Measurements from ENCODE around the gene MAGT1. TPM values are rescaled to one million over a fixed set of nuclear protein-coding genes. Genes with fewer than 3 reads are reported as not detected.

Gene MAGT1
- total RNA-seq, 6 experiments from 2014 or later: 70.3 to 77.5 (median 74.2) TPM

DNA sequence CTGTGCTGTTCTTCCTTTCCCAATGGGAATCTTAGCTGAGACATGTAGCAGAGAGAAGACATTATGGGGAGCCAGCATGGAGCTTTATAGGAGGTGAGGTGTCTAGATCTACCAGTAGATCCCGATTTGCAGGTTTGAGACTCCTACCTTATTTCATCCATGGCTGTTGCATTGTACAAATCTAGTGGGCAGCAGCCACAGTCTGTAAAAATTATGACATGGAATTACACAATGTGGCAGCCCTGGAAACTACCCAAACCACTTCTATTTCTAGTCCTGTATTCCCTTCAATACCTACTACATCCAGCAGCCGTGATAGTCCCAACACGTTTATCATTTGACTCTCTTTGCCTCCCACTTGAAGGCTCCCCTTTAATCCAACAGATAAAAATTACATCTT, 23.3 kb upstream of the MAGT1 start:
- DNase-seq: no peak
- H3K36me3 Mint-ChIP-seq (ENCODE audit: low read depth): no peaks in the 10 kb centered on the region
- H3K9me3 Mint-ChIP-seq: no peaks in the 10 kb centered on the region
- H3K27ac Mint-ChIP-seq: no peak overlapping the region
- H3K4me3 Mint-ChIP-seq: no peak overlapping the region
- H3K4me1 Mint-ChIP-seq (ENCODE audit: low read depth): no peaks in the 10 kb centered on the region
- no peak for TF ChIP-seq CTCF (IDR thresholded peaks at IDR 0.05)
- H3K27me3 Mint-ChIP-seq (ENCODE audit: insufficient read depth): no peaks in the 10 kb centered on the region

DNA sequence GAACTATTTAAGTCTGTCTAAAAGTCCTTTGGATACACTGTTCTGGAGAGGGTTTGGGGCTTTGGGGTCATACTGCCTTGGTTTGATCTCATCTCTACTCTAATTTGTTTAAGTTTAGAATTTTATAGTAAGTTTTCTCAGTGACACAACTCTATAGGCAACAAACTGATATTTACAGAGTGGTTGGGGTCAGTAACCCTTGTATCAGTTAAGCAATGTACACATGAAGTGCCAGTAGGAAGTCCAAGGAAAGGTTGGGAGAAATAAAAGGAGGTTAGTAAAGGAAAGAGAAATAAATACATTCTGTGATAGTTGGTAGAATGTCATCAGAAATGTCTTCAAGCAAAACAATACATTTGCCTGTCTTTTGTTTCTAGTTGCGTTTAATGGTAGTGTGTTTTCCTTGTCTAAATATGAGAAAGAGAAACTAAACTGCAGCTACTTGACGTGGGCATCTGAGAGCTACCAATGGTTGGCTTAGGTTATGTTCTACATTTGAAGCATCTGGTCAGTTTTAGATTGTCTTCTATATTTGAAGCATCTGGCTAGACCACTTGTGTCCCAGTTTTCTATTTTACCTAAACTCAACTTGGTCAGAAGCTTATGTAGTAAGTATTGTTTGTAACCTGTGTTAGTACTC, 22.2 kb upstream of the MAGT1 start:
- no peak for DNase-seq
- H3K27ac Mint-ChIP-seq: no peak overlapping the region
- H3K27me3 Mint-ChIP-seq (ENCODE audit: insufficient read depth): no peaks in the 10 kb centered on the region; the same call in 1 of the 2 replicates
- H3K36me3 Mint-ChIP-seq (ENCODE audit: low read depth): no peaks in the 10 kb centered on the region
- TF ChIP-seq CTCF (IDR thresholded peaks at IDR 0.05): no peak
- H3K4me1 Mint-ChIP-seq (ENCODE audit: low read depth): peaks cover 10% of the 10 kb centered on the region
- H3K9me3 Mint-ChIP-seq: no peaks in the 10 kb centered on the region
- H3K4me3 Mint-ChIP-seq: no peak overlapping the region

DNA sequence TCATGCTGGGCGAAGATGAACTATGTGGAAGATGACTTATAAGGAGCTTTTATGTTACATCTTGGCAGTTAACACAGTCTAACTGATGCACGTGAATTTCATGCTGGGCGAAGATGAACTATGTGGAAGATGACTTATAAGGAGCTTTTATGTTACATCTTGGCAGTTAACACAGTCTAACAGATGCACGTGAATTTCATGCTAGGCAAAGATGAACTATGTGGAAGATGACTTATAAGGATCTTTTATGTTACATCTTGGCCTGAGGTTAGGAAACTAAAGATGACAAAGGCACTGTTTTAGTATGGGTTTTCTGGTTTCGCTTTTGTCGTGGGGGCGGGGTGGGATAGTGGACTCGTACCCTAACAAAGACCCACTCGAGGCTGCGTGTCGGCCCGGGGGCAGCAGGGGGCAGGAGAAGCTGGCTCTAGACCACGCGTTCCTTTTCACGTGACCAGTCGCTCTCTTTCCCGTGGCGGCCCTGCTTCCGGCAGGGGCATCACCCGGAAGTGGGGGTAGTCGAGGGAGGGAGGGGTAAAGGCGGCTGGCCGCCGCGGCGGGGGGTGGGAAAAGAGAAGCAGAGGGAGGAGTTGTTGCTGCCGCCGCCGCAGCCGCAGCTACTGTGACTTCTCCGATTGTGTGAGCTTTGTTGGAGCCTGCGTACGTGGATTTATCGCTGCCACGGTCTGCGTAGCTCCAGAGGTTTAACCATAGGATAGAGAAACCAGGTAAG, 15.0 kb upstream of the MAGT1 start, which contains the start of gene ATP7A:
Gene ATP7A (plus strand): TSS at position 586 of the 733 bp plus-strand sequence. CDS start 60,949 bp downstream, outside the sequence.
- Mint-ChIP-seq H3K27me3 (ENCODE audit: insufficient read depth) (no peaks in the 10 kb centered on the region; the same call in 1 of the 2 replicates), H3K9me3 (no peaks in the 10 kb centered on the region), H3K4me1 (ENCODE audit: low read depth) (peaks cover 16% of the 10 kb centered on the region), H3K4me3 (peak within 1 kb of the TSS; percentile 98), H3K36me3 (ENCODE audit: low read depth) (no peaks in the 10 kb centered on the region), H3K27ac (peak within 1 kb of the TSS; percentile 98)
- peak; percentile 84 for DNase-seq
- TF ChIP-seq CTCF (IDR thresholded peaks at IDR 0.05): peak; percentile 67

DNA sequence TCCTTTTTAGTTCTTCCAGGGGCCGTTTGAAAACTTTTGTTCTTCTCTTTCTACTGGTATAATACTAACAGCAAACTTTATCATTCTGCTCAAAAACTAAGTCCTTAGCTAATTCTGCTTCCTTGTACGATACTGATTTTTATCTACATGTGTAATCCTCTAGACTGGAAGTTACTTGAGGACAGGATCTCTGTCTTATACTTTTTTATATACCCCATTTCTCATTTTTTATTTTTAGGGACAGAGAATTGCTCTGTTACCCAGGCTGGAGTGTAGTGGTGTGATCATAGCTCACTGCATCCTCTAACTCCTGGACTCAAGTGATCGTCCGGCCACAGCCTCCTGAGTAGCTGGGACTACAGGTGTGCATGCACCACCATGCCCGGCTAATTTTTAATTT, 6.3 kb upstream of the MAGT1 start:
- peaks cover 9% of the 10 kb centered on the region; the same call in 1 of the 2 replicates for H3K4me1 Mint-ChIP-seq (ENCODE audit: low read depth)
- peak overlapping the region; percentile 93 for H3K4me3 Mint-ChIP-seq
- H3K36me3 Mint-ChIP-seq (ENCODE audit: low read depth): peaks cover 6% of the 10 kb centered on the region; the same call in 1 of the 2 replicates
- no peak for TF ChIP-seq CTCF (IDR thresholded peaks at IDR 0.05)
- peaks cover 4% of the 10 kb centered on the region for H3K27me3 Mint-ChIP-seq (ENCODE audit: insufficient read depth)
- DNase-seq: no peak
- H3K27ac Mint-ChIP-seq: no peak overlapping the region
- H3K9me3 Mint-ChIP-seq: no peaks in the 10 kb centered on the region

DNA sequence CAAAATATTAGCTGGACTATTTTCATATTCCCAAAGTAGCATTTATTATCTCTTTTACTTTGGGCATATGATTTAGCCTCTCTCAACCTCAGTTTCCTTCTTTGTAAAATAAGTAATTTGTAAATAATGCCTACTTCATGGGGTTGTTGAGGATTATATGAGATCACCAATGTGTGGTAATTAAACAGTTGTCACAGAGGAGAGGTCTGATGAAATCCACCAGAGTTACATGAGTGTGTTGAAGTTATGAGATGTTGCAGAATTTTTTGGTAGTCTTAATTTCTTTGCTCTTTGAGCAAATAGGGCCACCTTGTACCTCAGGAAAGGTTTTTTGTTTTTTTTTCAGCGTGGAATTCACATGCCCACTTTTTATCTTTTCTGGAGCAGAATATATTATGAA, 5.5 kb upstream of the MAGT1 start:
- Mint-ChIP-seq H3K36me3 (ENCODE audit: low read depth) (peaks cover 6% of the 10 kb centered on the region; the same call in 1 of the 2 replicates), H3K4me3 (peak overlapping the region; percentile 93), H3K9me3 (no peaks in the 10 kb centered on the region), H3K4me1 (ENCODE audit: low read depth) (peaks cover 12% of the 10 kb centered on the region; the same call in 1 of the 2 replicates), H3K27me3 (ENCODE audit: insufficient read depth) (peaks cover 4% of the 10 kb centered on the region), H3K27ac (peak overlapping the region; percentile 93)
- no peak for TF ChIP-seq CTCF (IDR thresholded peaks at IDR 0.05)
- DNase-seq: no peak
